Left lung (tissue), 10 donors: ENCODE measurements around the gene THOC2. TPM values are rescaled to one million over a fixed set of nuclear protein-coding genes. Genes with fewer than 3 reads are reported as not detected.

Experiments
- ATAC-seq: fragments of 200-7000 bp; cut with Tn5 transposase; one replicate; pipeline ENCODE4 v1.9.1; 2020; ENCODE audit warnings: moderate library complexity
- DNase-seq, 4 donors: peaks; one replicate each; pipeline ENCODE4 v3.0.0-alpha.2; 2013 to 2020
- H3K27ac ChIP-seq, 2 donors: fragments of 200-600 bp; sonication (generic) in 1 of 2; one replicate each; pipeline versions ENCODE4 v1.5.0 to v1.8.0; 2020 to 2021
- H3K27me3 ChIP-seq, 2 donors: fragments of 200-600 bp; sonication (generic) in 1 of 2; one replicate each; pipeline versions ENCODE4 v1.5.0 to v1.8.0; 2020 to 2021
- H3K36me3 ChIP-seq, 2 donors: fragments of 200-600 bp; sonication (generic) in 1 of 2; one replicate each; pipeline versions ENCODE4 v1.5.0 to v1.8.0; 2020 to 2021
- H3K4me1 ChIP-seq, 2 donors: fragments of 200-600 bp; one replicate each; pipeline ENCODE4 v1.8.0; 2021
- H3K4me3 ChIP-seq, 2 donors: fragments of 200-600 bp; sonication (generic) in 1 of 2; one replicate each; pipeline versions ENCODE4 v1.5.0 to v1.8.0; 2020 to 2021; ENCODE audit warnings: mild to moderate bottlenecking in 1 of 2
- H3K9me3 ChIP-seq, 2 donors: fragments of 200-600 bp; sonication (generic) in 1 of 2; one replicate each; pipeline versions ENCODE4 v1.5.0 to v1.8.0; 2020 to 2021
- CTCF ChIP-seq, 2 donors: fragments of 200-600 bp; sonication (generic) in 1 of 2; IDR thresholded peaks; one replicate each; pipeline versions ENCODE4 v1.5.0 to v1.8.0; 2021; ENCODE audit warnings: antibody characterized with exemption in 2 of 2
- intact Hi-C, 2 donors: fragments of 100-400 bp; cut with DNase I; formaldehyde crosslinking; loops; one replicate each; pipeline versions ENCODE4 v1.11.2 to v1.14.2; 2022
- polyA plus RNA-seq, 6 donors: library from polyadenylated mRNA; unstranded; fragments of 120-200 nt; gene quantifications; one replicate each; pipeline ENCODE4 v1.2.1, GENCODE V29; 2013; ENCODE audit not compliant: insufficient read length in 6 of 6
- total RNA-seq, 2 donors: library from RNA; stranded (reverse); fragmentation: NEBNext Ultra II Directional; extraction: Animal tissue kit (Norgen Biotek cat#: 25700); gene quantifications; one replicate each; pipeline ENCODE4 v1.2.1, GENCODE V29; 2021
- donor health status: DM: no; HTN: yes; CAD: no.
- donor health status: DM: no; HTN: no; CAD: no.

The THOC2 gene
- total and polyA plus RNA-seq, 8 donors = 78.2 to 164 (median 137) TPM

- intact Hi-C loops = no loop called here
- no peak overlapping the region for H3K27ac ChIP-seq
- no peaks in the 10 kb centered on the region for H3K27me3 ChIP-seq
- TF ChIP-seq CTCF (IDR thresholded peaks at IDR 0.05) = no peak
- H3K36me3 ChIP-seq = no peaks in the 10 kb centered on the region
- H3K4me1 ChIP-seq = no peaks in the 10 kb centered on the region
- no peak overlapping the region for H3K4me3 ChIP-seq
- no peak for ATAC-seq
- no peak for DNase-seq
- H3K9me3 ChIP-seq = no peaks in the 10 kb centered on the region
Measured at GRCh38 chrX:123696334-123696733, 36.5 kb downstream of the THOC2 start.

DNA sequence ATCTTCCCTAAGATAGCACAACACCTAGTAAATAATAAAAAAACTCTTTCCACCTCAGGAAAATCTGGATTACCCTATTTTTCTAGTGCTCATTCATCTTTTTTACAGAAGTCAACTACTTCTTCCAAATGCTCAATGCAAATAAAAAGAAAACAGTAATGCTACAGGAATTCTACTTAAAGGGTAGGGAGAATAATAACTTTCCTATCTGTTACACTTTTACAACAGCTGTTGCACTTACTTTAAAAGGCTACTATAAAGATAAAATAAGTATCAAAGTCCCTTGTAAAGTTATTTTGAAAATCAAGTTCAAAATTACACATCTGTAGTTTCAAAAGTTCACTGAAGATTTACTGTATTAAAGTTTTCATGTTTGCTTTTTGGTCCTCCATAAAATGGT, 37.6 kb downstream of the THOC2 start:
- no peaks in the 10 kb centered on the region for H3K4me1 ChIP-seq
- no peak overlapping the region for H3K4me3 ChIP-seq
- TF ChIP-seq CTCF (IDR thresholded peaks at IDR 0.05) = no peak
- H3K36me3 ChIP-seq = no peaks in the 10 kb centered on the region
- DNase-seq = no peak
- H3K27me3 ChIP-seq = no peaks in the 10 kb centered on the region
- intact Hi-C loops = no loop called here
- no peaks in the 10 kb centered on the region for H3K9me3 ChIP-seq
- no peak overlapping the region for H3K27ac ChIP-seq
- ATAC-seq = no peak

DNA sequence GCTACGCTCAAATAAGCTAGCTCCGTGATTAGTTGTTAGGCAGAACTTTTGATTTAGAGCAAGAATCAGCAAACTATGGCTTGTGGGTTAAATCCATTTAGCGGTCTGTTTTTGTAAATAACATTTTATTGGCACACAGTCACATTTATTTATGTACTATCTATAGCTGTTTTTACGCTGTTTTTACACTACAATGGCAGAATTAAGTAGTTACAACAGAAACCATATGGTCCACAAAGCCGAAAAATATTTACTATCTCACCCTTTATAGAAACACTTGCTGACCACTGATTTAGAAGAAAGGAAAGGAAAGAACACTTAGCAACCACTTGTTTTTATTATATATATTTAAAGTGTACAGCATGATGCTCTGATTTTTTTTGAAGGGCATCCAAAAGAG, 41.1 kb downstream of the THOC2 start:
- H3K9me3 ChIP-seq = no peaks in the 10 kb centered on the region
- DNase-seq = peak in 2 of 4 donors; percentile 23 to 24

GRCh38 chrX:123688524-123688923, 44.3 kb downstream of the THOC2 start:
- ATAC-seq (no peak), DNase-seq (no peak)
- peaks cover 0 to 3% of the 10 kb centered on the region in 2 donors for H3K36me3 ChIP-seq
- TF ChIP-seq CTCF (IDR thresholded peaks at IDR 0.05) = no peak
- H3K4me3 ChIP-seq = no peak overlapping the region
- H3K4me1 ChIP-seq = no peaks in the 10 kb centered on the region
- H3K9me3 ChIP-seq = no peaks in the 10 kb centered on the region
- H3K27ac ChIP-seq = no peak overlapping the region
- no peaks in the 10 kb centered on the region for H3K27me3 ChIP-seq
- intact Hi-C loops = no loop called here

More for the DNA sequence above, 41.1 kb downstream of the THOC2 start:
- intact Hi-C loops = no loop called here
- ATAC-seq = no peak
- TF ChIP-seq CTCF (IDR thresholded peaks at IDR 0.05) = no peak
- Histone ChIP-seq H3K27ac (no peak overlapping the region), H3K36me3 (no peaks in the 10 kb centered on the region), H3K4me1 (no peaks in the 10 kb centered on the region), H3K4me3 (no peak overlapping the region), H3K27me3 (no peaks in the 10 kb centered on the region)

DNA sequence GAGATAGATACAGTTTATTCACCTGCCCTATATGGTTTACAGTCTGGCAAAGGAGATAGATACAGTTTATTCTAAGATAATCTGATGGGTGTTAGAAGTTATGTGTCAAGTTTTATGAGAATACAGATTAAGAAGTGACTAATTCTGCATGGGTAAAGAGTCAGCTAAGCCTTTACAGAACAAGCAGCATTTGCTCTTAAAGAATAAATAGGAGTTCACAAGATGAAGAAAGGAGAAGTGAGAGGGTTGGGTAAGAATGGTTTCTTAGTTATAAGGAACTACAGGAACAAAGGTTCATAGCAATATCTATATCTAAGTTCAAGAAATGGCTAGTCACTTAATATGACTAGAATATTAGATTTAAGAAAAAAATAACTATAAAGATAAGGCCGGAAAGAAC, 47.6 kb downstream of the THOC2 start:
- DNase-seq (no peak), ATAC-seq (no peak)
- intact Hi-C loops = no loop called here
- H3K27me3 ChIP-seq = no peaks in the 10 kb centered on the region
- H3K9me3 ChIP-seq = no peaks in the 10 kb centered on the region
- H3K36me3 ChIP-seq = peaks cover 0 to 3% of the 10 kb centered on the region in 2 donors
- no peak overlapping the region for H3K4me3 ChIP-seq
- H3K4me1 ChIP-seq = no peaks in the 10 kb centered on the region
- TF ChIP-seq CTCF (IDR thresholded peaks at IDR 0.05) = no peak
- no peak overlapping the region for H3K27ac ChIP-seq
